ENCODE measurements around the gene ATP2C2.
A peak's percentile ranks its signal among the peaks of the same experiment; 100 is the strongest.

Gene ATP2C2

GRCh38 chr16:84324434-84325262 is 43.7 kb upstream of the ATP2C2 start:
- no peak overlapping the region for H3K4me3 ChIP-seq (ENCODE audit: insufficient read length, low read depth)
- H3K36me3 ChIP-seq (ENCODE audit: insufficient read depth, insufficient read length, low read length) = no peaks in the 10 kb centered on the region
- no peaks in the 10 kb centered on the region for H3K4me1 ChIP-seq (ENCODE audit: insufficient read depth, insufficient read length)
- no peak overlapping the region for H3K9ac ChIP-seq (ENCODE audit: insufficient read length, low read depth)
- H3K27me3 ChIP-seq (ENCODE audit: insufficient read depth, insufficient read length) = no peaks in the 10 kb centered on the region
- TF ChIP-seq ZNF274 (IDR thresholded peaks at IDR 0.05; ENCODE audit: low read depth, low read length) (no peak), YY1 (IDR thresholded peaks at IDR 0.05; ENCODE audit: insufficient read depth, insufficient read length) (no peak), SUZ12 (IDR thresholded peaks at IDR 0.05; ENCODE audit: extremely low read depth, insufficient read depth, insufficient read length) (no peak)
- DNase-seq (ENCODE audit: low read depth, low spot score) = no peak
- H3K9me3 ChIP-seq (ENCODE audit: insufficient read depth, low read length) = no peaks in the 10 kb centered on the region

GRCh38 chr16:84326545-84326944 is 41.8 kb upstream of the ATP2C2 start:
- DNase-seq (ENCODE audit: low read depth, low spot score) = no peak
- Histone ChIP-seq H3K4me3 (ENCODE audit: insufficient read length, low read depth) (no peak overlapping the region), H3K4me1 (ENCODE audit: insufficient read depth, insufficient read length) (peaks cover 10% of the 10 kb centered on the region), H3K9ac (ENCODE audit: insufficient read length, low read depth) (no peak overlapping the region), H3K36me3 (ENCODE audit: insufficient read depth, insufficient read length, low read length) (no peaks in the 10 kb centered on the region), H3K9me3 (ENCODE audit: insufficient read depth, low read length) (no peaks in the 10 kb centered on the region), H3K27me3 (ENCODE audit: insufficient read depth, insufficient read length) (no peaks in the 10 kb centered on the region)
- no peak for TF ChIP-seq ZNF274 (IDR thresholded peaks at IDR 0.05; ENCODE audit: low read depth, low read length)

GRCh38 chr16:84327926-84328505 is 40.3 kb upstream of the ATP2C2 start:
- H3K4me3 ChIP-seq (ENCODE audit: insufficient read length, low read depth) = no peak overlapping the region
- DNase-seq (ENCODE audit: low read depth, low spot score) = no peak
- H3K4me1 ChIP-seq (ENCODE audit: insufficient read depth, insufficient read length) = peaks cover 10% of the 10 kb centered on the region
- TF ChIP-seq YY1 (IDR thresholded peaks at IDR 0.05; ENCODE audit: insufficient read depth, insufficient read length) (no peak), SUZ12 (IDR thresholded peaks at IDR 0.05; ENCODE audit: extremely low read depth, insufficient read depth, insufficient read length) (no peak), ZNF274 (IDR thresholded peaks at IDR 0.05; ENCODE audit: low read depth, low read length) (no peak)
- H3K9ac ChIP-seq (ENCODE audit: insufficient read length, low read depth) = no peak overlapping the region
- H3K36me3 ChIP-seq (ENCODE audit: insufficient read depth, insufficient read length, low read length) = no peaks in the 10 kb centered on the region
- no peaks in the 10 kb centered on the region for H3K27me3 ChIP-seq (ENCODE audit: insufficient read depth, insufficient read length)
- H3K9me3 ChIP-seq (ENCODE audit: insufficient read depth, low read length) = no peaks in the 10 kb centered on the region

- no peak for DNase-seq (ENCODE audit: low read depth, low spot score)
- no peak overlapping the region for H3K4me3 ChIP-seq (ENCODE audit: insufficient read length, low read depth)
- H3K9me3 ChIP-seq (ENCODE audit: insufficient read depth, low read length) = no peaks in the 10 kb centered on the region
- no peak for TF ChIP-seq SUZ12 (IDR thresholded peaks at IDR 0.05; ENCODE audit: extremely low read depth, insufficient read depth, insufficient read length)
- no peak for TF ChIP-seq ZNF274 (IDR thresholded peaks at IDR 0.05; ENCODE audit: low read depth, low read length)
- no peak for TF ChIP-seq YY1 (IDR thresholded peaks at IDR 0.05; ENCODE audit: insufficient read depth, insufficient read length)
- H3K4me1 ChIP-seq (ENCODE audit: insufficient read depth, insufficient read length) = peaks cover 13% of the 10 kb centered on the region
- no peak overlapping the region for H3K9ac ChIP-seq (ENCODE audit: insufficient read length, low read depth)
- H3K36me3 ChIP-seq (ENCODE audit: insufficient read depth, insufficient read length, low read length) = no peaks in the 10 kb centered on the region
- no peaks in the 10 kb centered on the region for H3K27me3 ChIP-seq (ENCODE audit: insufficient read depth, insufficient read length)
Measured at GRCh38 chr16:84329016-84329415, 39.3 kb upstream of the ATP2C2 start.

GRCh38 chr16:84329843-84330684 is 38.3 kb upstream of the ATP2C2 start:
- no peak overlapping the region for H3K4me3 ChIP-seq (ENCODE audit: insufficient read length, low read depth)
- H3K36me3 ChIP-seq (ENCODE audit: insufficient read depth, insufficient read length, low read length) = no peaks in the 10 kb centered on the region
- H3K4me1 ChIP-seq (ENCODE audit: insufficient read depth, insufficient read length) = peaks cover 13% of the 10 kb centered on the region
- no peak for TF ChIP-seq SUZ12 (IDR thresholded peaks at IDR 0.05; ENCODE audit: extremely low read depth, insufficient read depth, insufficient read length)
- TF ChIP-seq YY1 (IDR thresholded peaks at IDR 0.05; ENCODE audit: insufficient read depth, insufficient read length) = no peak
- TF ChIP-seq ZNF274 (IDR thresholded peaks at IDR 0.05; ENCODE audit: low read depth, low read length) = no peak
- no peak for DNase-seq (ENCODE audit: low read depth, low spot score)
- peak overlapping the region; percentile 7 for H3K9ac ChIP-seq (ENCODE audit: insufficient read length, low read depth)
- H3K27me3 ChIP-seq (ENCODE audit: insufficient read depth, insufficient read length) = no peaks in the 10 kb centered on the region
- no peaks in the 10 kb centered on the region for H3K9me3 ChIP-seq (ENCODE audit: insufficient read depth, low read length)

GRCh38 chr16:84330685-84331050 is 37.7 kb upstream of the ATP2C2 start:
- Histone ChIP-seq H3K4me1 (ENCODE audit: insufficient read depth, insufficient read length) (peaks cover 13% of the 10 kb centered on the region), H3K4me3 (ENCODE audit: insufficient read length, low read depth) (no peak overlapping the region), H3K9ac (ENCODE audit: insufficient read length, low read depth) (peak overlapping the region; percentile 7), H3K9me3 (ENCODE audit: insufficient read depth, low read length) (no peaks in the 10 kb centered on the region), H3K27me3 (ENCODE audit: insufficient read depth, insufficient read length) (no peaks in the 10 kb centered on the region), H3K36me3 (ENCODE audit: insufficient read depth, insufficient read length, low read length) (no peaks in the 10 kb centered on the region)
- TF ChIP-seq SUZ12 (IDR thresholded peaks at IDR 0.05; ENCODE audit: extremely low read depth, insufficient read depth, insufficient read length) (no peak), YY1 (IDR thresholded peaks at IDR 0.05; ENCODE audit: insufficient read depth, insufficient read length) (no peak), ZNF274 (IDR thresholded peaks at IDR 0.05; ENCODE audit: low read depth, low read length) (no peak)
- DNase-seq (ENCODE audit: low read depth, low spot score) = no peak
